Activated T-helper 17 cell treated with anti-CD3 and anti-CD28 coated beads, Interleukin-2, amount 50 U/mL, for 72 hours (primary cell): ENCODE data around the gene CIRBP. TPM values are rescaled to one million over a fixed set of nuclear protein-coding genes. Genes with fewer than 3 reads are reported as not detected.

ENCODE experiments used
- ATAC-seq: fragments of 150-1000 bp; cut with Tn5 transposase; replicated peaks from 2 replicates; pipeline ENCODE4 v1.10.0; 2021; ENCODE audit warnings: mild to moderate bottlenecking, moderate library complexity
- H3K27ac Mint-ChIP-seq: one replicate; pipeline ENCODE4 v1.8.0; 2022; ENCODE audit warnings: mixed read lengths
- H3K27me3 Mint-ChIP-seq: one replicate; pipeline ENCODE4 v1.8.0; 2022; ENCODE audit warnings: mixed read lengths
- H3K36me3 Mint-ChIP-seq: one replicate; pipeline ENCODE4 v1.8.0; 2022; ENCODE audit warnings: low read depth, mild to moderate bottlenecking, mixed read lengths
- H3K4me1 Mint-ChIP-seq: one replicate; pipeline ENCODE4 v1.8.0; 2022; ENCODE audit warnings: mixed read lengths
- H3K4me3 Mint-ChIP-seq: one replicate; pipeline ENCODE4 v1.8.0; 2022; ENCODE audit warnings: mild to moderate bottlenecking, mixed read lengths
- H3K9me3 Mint-ChIP-seq: one replicate; pipeline ENCODE4 v1.8.0; 2022; ENCODE audit warnings: mixed read lengths
- total RNA-seq, 2 donors: library from RNA; stranded (reverse); gene quantifications; one replicate each; pipeline ENCODE4 v1.2.3, GENCODE V29; 2022

CIRBP gene
- total RNA-seq, 2 donors from 2014 or later, result 150 to 172 TPM

GRCh38 chr19:1262623-1263123 lies 6.5 kb upstream of the CIRBP start:
- Mint-ChIP-seq H3K27ac (no peak overlapping the region), H3K4me3 (peak overlapping the region; percentile 93)

DNA sequence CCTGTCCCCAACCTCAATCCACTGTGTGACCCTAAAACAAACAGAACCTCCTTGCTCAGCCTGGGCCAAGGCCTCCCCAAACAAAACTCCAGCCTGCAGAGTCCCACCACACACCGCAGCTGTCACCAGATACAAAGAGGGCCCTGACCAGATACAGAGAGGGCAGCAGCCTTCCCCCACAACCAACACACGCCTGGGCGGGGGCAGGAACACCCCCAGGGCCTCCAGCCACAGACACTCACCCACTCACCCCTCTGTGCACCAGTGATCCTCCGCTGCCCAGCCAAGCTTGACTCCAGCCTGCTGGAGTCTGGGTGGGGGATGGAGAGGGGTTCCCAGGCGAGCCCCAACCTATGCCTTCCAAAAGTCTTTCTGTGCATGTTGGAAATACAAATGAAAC lies 5.9 kb upstream of the CIRBP start:
- Mint-ChIP-seq H3K27me3 (no peaks in the 10 kb centered on the region), H3K27ac (peak overlapping the region; percentile 65), H3K9me3 (no peaks in the 10 kb centered on the region), H3K4me1 (peaks cover 8% of the 10 kb centered on the region), H3K4me3 (peak overlapping the region; percentile 93), H3K36me3 (peaks cover 25% of the 10 kb centered on the region)
- ATAC-seq, result no peak

More at GRCh38 chr19:1262623-1263123, 6.5 kb upstream of the CIRBP start:
- H3K27me3 Mint-ChIP-seq, result no peaks in the 10 kb centered on the region
- peaks cover 31% of the 10 kb centered on the region for H3K36me3 Mint-ChIP-seq
- no peaks in the 10 kb centered on the region for H3K9me3 Mint-ChIP-seq
- no peak for ATAC-seq
- H3K4me1 Mint-ChIP-seq, result peaks cover 9% of the 10 kb centered on the region

DNA sequence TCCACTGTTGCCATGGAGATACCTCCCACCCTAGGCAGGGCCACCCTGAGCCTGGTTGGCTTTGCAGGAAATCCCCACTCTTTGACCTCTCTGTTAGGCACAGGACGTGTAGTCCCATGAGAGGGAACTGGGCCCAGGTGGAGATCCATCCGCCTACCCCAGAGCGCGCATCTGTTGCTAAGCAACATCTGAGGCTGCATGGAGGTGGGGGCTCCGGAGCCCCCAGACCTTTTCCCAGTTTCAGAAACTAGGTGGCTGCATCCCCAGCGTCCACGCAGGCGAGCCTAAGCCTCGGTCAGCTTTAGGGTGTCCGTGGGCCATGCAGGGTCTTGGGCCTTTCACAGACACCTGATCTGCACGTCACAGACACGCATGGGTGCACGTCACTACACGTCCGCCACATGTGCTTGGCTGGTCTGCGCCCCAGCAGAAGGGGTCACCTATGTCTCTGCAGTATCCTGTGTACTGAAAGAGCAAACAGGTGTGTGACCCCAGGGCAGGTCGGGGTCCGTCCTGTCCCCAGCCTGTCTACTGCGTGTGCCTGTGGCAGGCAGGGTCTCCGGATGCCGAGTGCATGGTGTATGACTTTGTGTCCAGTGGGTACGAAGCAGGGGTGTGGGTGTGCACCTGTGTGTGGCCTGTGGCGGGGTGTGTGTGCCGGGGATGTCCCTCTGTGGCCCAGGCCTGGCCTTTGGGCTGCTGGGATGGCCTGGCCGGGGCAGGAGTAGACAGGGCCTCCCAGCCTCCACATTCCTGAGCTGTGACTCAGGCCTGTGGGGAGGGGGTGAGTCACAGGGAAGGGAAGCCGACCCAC lies 4.1 kb upstream of the CIRBP start:
- ATAC-seq, result no peak
- Mint-ChIP-seq H3K36me3 (peaks cover 22% of the 10 kb centered on the region), H3K4me3 (peak overlapping the region; percentile 52), H3K4me1 (peaks cover 16% of the 10 kb centered on the region), H3K27me3 (no peaks in the 10 kb centered on the region), H3K9me3 (no peaks in the 10 kb centered on the region), H3K27ac (peak overlapping the region; percentile 4)

DNA sequence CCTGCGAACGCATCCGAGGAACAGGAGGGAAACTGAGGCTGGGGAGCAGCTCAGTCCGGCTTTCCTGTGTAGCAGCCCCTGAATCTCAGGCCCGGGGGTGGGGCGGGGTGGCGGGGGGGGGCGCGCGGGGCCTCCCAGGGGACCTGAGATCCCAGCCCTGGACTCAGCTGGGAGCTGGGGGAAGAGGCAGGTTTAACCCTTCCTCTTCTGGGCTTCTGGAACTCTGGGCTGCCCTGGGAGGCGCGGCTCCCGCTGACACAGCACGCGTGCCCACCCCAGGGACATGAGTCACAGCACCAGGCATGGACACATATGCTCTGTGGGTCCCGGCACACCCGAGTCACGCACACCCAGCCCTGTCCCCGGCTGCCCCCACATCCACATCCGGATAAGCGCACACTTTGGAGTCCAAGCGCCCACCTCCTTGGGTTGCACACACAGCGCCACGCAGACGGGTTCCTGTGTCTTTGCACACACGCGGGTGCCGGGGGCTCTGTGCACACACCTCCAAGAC lies 3.5 kb upstream of the CIRBP start:
- no peaks in the 10 kb centered on the region for H3K27me3 Mint-ChIP-seq
- H3K27ac Mint-ChIP-seq, result peak overlapping the region; percentile 4
- H3K36me3 Mint-ChIP-seq, result peaks cover 28% of the 10 kb centered on the region
- no peaks in the 10 kb centered on the region for H3K9me3 Mint-ChIP-seq
- peak; percentile 3 for ATAC-seq
- H3K4me1 Mint-ChIP-seq, result peaks cover 20% of the 10 kb centered on the region
- H3K4me3 Mint-ChIP-seq, result peak overlapping the region; percentile 52

GRCh38 chr19:1266129-1266915 lies 2.8 kb upstream of the CIRBP start:
- no peaks in the 10 kb centered on the region for H3K9me3 Mint-ChIP-seq
- H3K36me3 Mint-ChIP-seq, result peaks cover 33% of the 10 kb centered on the region
- peak; percentile 45 for ATAC-seq
- no peaks in the 10 kb centered on the region for H3K27me3 Mint-ChIP-seq
- no peak overlapping the region for H3K27ac Mint-ChIP-seq
- peak overlapping the region; percentile 52 for H3K4me3 Mint-ChIP-seq
- peaks cover 25% of the 10 kb centered on the region for H3K4me1 Mint-ChIP-seq

- no peaks in the 10 kb centered on the region for H3K9me3 Mint-ChIP-seq
These were observed 2.1 kb upstream of the CIRBP start for GRCh38 chr19:1266916-1267476.

GRCh38 chr19:1267477-1268225 lies 1.5 kb upstream of the CIRBP start:
- Mint-ChIP-seq H3K9me3 (no peaks in the 10 kb centered on the region), H3K36me3 (peaks cover 40% of the 10 kb centered on the region), H3K27me3 (no peaks in the 10 kb centered on the region), H3K4me3 (peak overlapping the region; percentile 83), H3K4me1 (peaks cover 28% of the 10 kb centered on the region), H3K27ac (peak overlapping the region; percentile 91)
- no peak for ATAC-seq

More at GRCh38 chr19:1266916-1267476, 2.1 kb upstream of the CIRBP start:
- Mint-ChIP-seq H3K27me3 (no peaks in the 10 kb centered on the region), H3K27ac (no peak overlapping the region), H3K36me3 (peaks cover 34% of the 10 kb centered on the region), H3K4me3 (peak overlapping the region; percentile 83), H3K4me1 (peaks cover 23% of the 10 kb centered on the region)
- peak; percentile 18 for ATAC-seq

DNA sequence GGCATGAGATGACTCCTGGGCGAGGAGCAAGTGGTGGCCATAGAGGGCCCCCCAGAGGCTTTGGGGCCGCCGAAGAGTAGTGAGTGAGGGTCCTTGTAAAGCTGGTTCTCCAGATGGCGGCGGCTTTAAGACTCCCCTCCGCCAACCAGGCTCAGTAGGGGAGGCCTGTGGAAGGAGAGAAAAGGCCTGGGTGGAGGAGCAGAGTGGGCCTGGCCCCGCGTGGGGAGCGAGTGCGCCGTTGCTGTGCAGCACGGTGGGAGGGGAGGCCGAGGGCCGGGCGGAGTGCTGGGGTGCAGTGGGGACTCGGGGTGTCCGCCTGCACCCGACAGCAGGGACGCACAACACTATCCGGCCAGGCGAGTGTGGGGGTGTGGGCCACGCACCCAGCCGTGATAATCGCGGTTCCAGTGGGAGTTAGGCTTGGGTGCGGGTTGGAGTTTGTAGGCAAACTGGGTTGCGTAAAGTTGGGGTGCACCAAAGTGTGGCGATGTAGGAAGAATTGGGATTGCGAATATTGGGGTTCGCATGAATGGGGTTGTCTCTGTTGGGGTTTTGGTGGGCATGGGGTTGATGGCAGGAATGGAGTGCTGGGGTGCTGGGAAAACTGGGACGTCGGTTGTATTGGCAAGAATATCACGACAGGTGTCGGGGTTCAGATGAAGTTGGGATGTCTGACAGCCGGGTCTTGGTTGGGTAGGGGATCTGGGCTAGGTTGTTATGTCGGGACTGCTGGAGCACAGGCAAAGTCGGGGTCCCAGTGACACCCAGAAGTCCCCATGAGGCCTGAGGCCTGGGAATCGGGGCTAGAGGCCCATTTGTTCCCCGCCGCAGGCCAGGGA lies 687 bp upstream of the CIRBP start:
- H3K36me3 Mint-ChIP-seq, result peaks cover 48% of the 10 kb centered on the region
- H3K27me3 Mint-ChIP-seq, result no peaks in the 10 kb centered on the region
- ATAC-seq, result no peak
- peak overlapping the region; percentile 83 for H3K4me3 Mint-ChIP-seq
- no peaks in the 10 kb centered on the region for H3K9me3 Mint-ChIP-seq
- peak overlapping the region; percentile 91 for H3K27ac Mint-ChIP-seq
- H3K4me1 Mint-ChIP-seq, result peaks cover 33% of the 10 kb centered on the region

DNA sequence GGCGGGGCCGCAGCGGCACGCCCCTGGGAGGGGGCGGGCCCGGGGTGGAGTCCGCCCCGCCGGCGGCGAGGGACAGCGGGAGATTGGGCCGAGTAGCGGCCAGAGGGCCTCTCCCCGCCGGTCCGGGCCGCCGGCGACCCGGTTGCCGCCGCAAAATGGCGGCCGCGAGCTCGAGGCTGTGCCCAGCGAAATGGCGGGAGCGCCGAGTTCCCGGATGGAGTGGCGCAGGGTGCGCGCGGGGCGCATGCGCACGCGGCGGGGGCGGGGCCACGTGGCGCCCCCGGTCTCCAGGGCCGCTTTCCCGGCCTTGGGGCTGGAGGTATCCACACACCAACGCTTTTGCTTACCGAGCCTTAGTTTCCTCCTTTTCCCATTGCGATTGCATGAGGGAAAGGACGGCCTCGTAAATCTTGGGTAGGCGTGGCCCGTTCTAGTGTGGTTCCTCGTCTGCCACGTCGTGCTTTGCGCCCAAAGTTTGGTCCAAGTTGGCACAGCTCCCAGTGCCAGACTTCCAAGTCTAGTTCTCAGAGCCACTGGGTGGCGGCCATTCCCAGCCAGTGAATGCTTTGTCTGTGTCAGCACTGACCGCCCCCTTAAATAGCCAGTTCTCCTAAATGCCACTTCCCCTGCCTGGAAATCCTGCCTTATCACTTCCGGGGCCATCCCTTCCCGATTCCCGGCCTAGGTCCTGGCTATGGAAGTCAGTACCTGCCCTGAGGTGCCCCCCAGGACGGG lies 513 bp downstream of the CIRBP start:
- peak; percentile 48 for ATAC-seq
- Mint-ChIP-seq H3K27me3 (no peaks in the 10 kb centered on the region), H3K4me1 (peaks cover 37% of the 10 kb centered on the region), H3K4me3 (peak overlapping the region; percentile 87), H3K36me3 (peaks cover 60% of the 10 kb centered on the region), H3K27ac (peak overlapping the region; percentile 91), H3K9me3 (no peaks in the 10 kb centered on the region)

DNA sequence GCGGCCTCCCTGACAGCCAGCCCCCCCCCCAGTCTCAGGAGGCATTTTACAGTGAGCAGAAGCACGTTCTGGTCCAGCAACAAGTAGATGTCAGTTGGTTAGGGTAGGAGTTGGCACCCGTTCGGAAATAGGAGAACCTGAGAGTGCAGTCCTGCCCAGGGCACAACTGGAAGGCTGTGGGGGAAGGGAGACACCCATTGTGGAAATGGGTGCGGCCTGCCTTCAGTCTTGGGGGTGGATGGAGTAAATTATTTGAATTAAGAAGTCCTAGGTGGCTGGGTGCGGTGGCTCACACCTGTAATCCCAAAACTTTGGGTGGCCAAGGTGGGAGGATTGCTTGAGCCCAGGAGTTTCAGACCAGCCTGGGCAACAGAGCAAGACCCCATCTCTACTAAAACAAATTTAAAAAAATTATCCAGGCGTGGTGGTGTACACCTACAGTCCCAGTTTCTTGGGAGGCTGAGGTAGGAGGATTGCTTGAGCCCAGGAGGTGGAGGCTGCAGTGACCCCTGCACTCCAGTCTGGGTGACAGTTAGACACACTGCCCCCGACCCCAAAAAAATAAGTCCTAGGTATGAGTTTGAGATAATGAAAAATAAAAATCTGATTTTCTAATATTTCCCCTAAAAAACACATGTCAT lies 1.2 kb downstream of the CIRBP start:
- Mint-ChIP-seq H3K27me3 (no peaks in the 10 kb centered on the region), H3K9me3 (no peaks in the 10 kb centered on the region), H3K4me3 (peak overlapping the region; percentile 87), H3K36me3 (peaks cover 67% of the 10 kb centered on the region), H3K4me1 (peaks cover 37% of the 10 kb centered on the region), H3K27ac (peak overlapping the region; percentile 91)
- ATAC-seq, result no peak

DNA sequence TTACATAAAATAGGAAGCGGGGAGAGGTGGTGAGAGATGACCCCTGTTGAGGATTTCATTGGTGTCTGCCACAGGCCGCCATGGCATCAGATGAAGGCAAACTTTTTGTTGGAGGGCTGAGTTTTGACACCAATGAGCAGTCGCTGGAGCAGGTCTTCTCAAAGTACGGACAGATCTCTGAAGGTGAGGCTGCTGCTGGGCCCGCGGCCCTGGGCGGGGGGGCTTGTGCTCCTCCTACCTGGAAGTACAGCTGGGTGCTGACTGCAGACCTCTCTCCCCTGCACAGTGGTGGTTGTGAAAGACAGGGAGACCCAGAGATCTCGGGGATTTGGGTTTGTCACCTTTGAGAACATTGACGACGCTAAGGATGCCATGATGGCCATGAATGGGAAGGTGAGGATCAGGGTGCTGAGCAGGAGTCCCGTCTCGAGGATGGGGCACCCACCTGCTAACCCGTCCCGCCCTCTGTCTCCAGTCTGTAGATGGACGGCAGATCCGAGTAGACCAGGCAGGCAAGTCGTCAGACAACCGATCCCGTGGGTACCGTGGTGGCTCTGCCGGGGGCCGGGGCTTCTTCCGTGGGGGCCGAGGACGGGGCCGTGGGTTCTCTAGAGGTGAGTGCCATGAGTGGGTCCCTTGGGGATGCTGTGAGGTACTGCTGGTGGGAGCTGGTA lies 1.9 kb downstream of the CIRBP start:
- Mint-ChIP-seq H3K36me3 (peaks cover 73% of the 10 kb centered on the region), H3K4me1 (peaks cover 37% of the 10 kb centered on the region), H3K9me3 (no peaks in the 10 kb centered on the region), H3K27ac (peak overlapping the region; percentile 91), H3K4me3 (peak overlapping the region; percentile 87), H3K27me3 (no peaks in the 10 kb centered on the region)
- no peak for ATAC-seq
